ENCODE results near the gene GLIPR1.

DNA sequence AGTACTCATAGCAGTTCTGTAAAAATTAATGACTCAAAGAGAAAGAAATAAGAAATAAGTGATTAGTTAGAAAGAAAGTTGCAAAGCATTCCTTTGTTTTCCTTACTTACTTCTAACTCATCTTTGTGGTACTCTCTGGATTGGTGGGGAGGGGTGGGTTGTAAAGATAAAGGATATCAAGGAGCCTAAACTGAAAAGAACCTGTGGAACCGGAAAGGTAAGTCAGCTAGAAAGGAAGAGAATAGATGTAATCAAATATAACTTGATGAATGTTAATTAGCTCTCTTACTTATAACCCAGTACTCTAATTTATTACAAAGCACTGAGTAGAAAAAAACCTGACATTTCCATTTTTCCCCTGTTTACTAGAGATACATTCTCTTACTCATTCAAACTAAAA is 68.3 kb downstream of the GLIPR1 start:
- TF ChIP-seq, protein P1, sequence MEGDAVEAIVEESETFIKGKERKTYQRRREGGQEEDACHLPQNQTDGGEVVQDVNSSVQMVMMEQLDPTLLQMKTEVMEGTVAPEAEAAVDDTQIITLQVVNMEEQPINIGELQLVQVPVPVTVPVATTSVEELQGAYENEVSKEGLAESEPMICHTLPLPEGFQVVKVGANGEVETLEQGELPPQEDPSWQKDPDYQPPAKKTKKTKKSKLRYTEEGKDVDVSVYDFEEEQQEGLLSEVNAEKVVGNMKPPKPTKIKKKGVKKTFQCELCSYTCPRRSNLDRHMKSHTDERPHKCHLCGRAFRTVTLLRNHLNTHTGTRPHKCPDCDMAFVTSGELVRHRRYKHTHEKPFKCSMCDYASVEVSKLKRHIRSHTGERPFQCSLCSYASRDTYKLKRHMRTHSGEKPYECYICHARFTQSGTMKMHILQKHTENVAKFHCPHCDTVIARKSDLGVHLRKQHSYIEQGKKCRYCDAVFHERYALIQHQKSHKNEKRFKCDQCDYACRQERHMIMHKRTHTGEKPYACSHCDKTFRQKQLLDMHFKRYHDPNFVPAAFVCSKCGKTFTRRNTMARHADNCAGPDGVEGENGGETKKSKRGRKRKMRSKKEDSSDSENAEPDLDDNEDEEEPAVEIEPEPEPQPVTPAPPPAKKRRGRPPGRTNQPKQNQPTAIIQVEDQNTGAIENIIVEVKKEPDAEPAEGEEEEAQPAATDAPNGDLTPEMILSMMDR (IDR thresholded peaks at IDR 0.05; ENCODE audit: borderline replicate concordance, extremely low read depth, low read length, poor library complexity, severe bottlenecking): no peak
- TF ChIP-seq EZH2 (IDR thresholded peaks at IDR 0.05; ENCODE audit: borderline replicate concordance, low read depth, low read length, severe bottlenecking): no peak
